CD4-positive, alpha-beta memory T cell (primary cell): ENCODE measurements around the gene ASIC2. TPM values are rescaled to one million over a fixed set of nuclear protein-coding genes. Genes with fewer than 3 reads are reported as not detected.

Source experiments
- CTCF ChIA-PET: fragments of 350-600 bp; sonication (Branson Sonifier 250); formaldehyde crosslinking; loops from one replicate; lab custom pipeline; 2021; ENCODE audit warnings: inconsistent platforms; ENCODE audit not compliant: partially characterized antibody; lab: Charles Lee
- POLR2A ChIA-PET: fragments of 350-600 bp; sonication (Branson Sonifier 250); formaldehyde crosslinking; loops from one replicate; lab custom pipeline; 2021; ENCODE audit not compliant: partially characterized antibody; lab: Charles Lee
- DNase-seq, 5 donors: peaks; one replicate each; pipeline versions ENCODE4 v3.0.0 to v3.0.0-alpha.2; 2020 to 2022; ENCODE audit warnings: mixed read lengths in 1 of 5
- H3K27ac ChIP-seq: one replicate; pipeline ENCODE4 v1.7.0; 2013; ENCODE audit warnings: low read depth, low read length
- H3K27me3 ChIP-seq: 2 replicates; pipeline ENCODE4 v1.7.0; 2013; ENCODE audit warnings: mild to moderate bottlenecking, low read length, moderate library complexity; ENCODE audit not compliant: insufficient read depth
- H3K36me3 ChIP-seq: 2 replicates; pipeline ENCODE4 v1.7.0; 2013; ENCODE audit warnings: mild to moderate bottlenecking, low read length, moderate library complexity; ENCODE audit not compliant: insufficient read depth
- H3K4me1 ChIP-seq: 2 replicates; pipeline ENCODE4 v1.7.0; 2013; ENCODE audit warnings: mild to moderate bottlenecking, low read length, moderate library complexity; ENCODE audit not compliant: insufficient read depth
- H3K4me3 ChIP-seq, 2 donors: one replicate each; pipeline ENCODE4 v1.7.0; 2013; ENCODE audit warnings: low read length in 2 of 2, mild to moderate bottlenecking in 1 of 2
- H3K9me3 ChIP-seq, 2 donors: one replicate each; pipeline ENCODE4 v1.7.0; 2013; ENCODE audit warnings: low read length in 2 of 2, control low read depth in 1 of 2; ENCODE audit not compliant: control insufficient read depth in 1 of 2
- H3K27ac Mint-ChIP-seq, 7 donors: one replicate each; pipeline ENCODE4 v1.8.0; 2020 to 2021; ENCODE audit warnings: mixed read lengths in 7 of 7, mild to moderate bottlenecking in 6 of 7, inconsistent platforms in 3 of 7, moderate library complexity in 3 of 7
- H3K27me3 Mint-ChIP-seq, 2 donors: one replicate each; pipeline ENCODE4 v1.8.0; 2020 to 2021; ENCODE audit warnings: mixed read lengths in 2 of 2
- H3K36me3 Mint-ChIP-seq, 2 donors: one replicate each; pipeline ENCODE4 v1.8.0; 2020 to 2021; ENCODE audit warnings: mixed read lengths in 2 of 2, inconsistent platforms in 1 of 2, mild to moderate bottlenecking in 1 of 2
- H3K4me1 Mint-ChIP-seq, 4 donors: one replicate each; pipeline ENCODE4 v1.8.0; 2020 to 2021; ENCODE audit warnings: mixed read lengths in 4 of 4, mild to moderate bottlenecking in 1 of 4
- H3K4me3 Mint-ChIP-seq, 8 donors: one replicate each; pipeline ENCODE4 v1.8.0; 2020 to 2021; ENCODE audit warnings: mixed read lengths in 8 of 8, mild to moderate bottlenecking in 7 of 8, moderate library complexity in 6 of 8, inconsistent platforms in 3 of 8
- H3K9me3 Mint-ChIP-seq, 8 donors: one replicate each; pipeline ENCODE4 v1.8.0; 2020 to 2021; ENCODE audit warnings: mixed read lengths in 8 of 8, mild to moderate bottlenecking in 5 of 8, inconsistent platforms in 3 of 8, moderate library complexity in 1 of 8
- intact Hi-C: fragments of 100-400 bp; cut with micrococcal nuclease; formaldehyde crosslinking; loops from one replicate; pipeline ENCODE4 v1.15.1; 2023
- polyA plus RNA-seq, 2 donors: library from polyadenylated mRNA; unstranded; fragments of 300-500 nt; fragmentation: Illumina TruSeq; gene quantifications; one replicate each; pipeline ENCODE4 v1.2.3, GENCODE V29; 2021
- total RNA-seq, 2 experiments: library from RNA; stranded (reverse); gene quantifications; one replicate each; pipeline ENCODE4 v1.2.3, GENCODE V29; 2021

ASIC2 gene
- total and polyA plus RNA-seq, 4 experiments from 2014 or later: not detected

DNA sequence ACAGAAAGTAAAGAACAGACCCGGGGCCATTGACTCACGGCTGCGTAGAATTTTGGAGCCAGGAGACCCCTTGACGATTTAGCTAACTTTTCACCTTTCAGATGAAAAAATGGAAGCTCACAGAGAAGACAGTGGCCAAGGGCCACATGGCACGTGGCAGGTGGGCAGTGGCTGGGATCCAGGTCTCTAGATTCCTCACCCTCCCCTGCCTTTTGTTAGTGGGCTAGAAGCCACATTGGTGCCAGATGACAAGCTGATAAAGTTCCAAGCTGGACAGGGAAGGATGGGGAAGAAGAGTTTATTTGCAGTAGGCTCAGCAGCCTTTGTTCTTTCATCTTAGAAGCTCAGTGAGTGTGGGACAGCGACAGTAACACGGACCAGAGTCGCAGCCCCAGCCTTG, 195.7 kb downstream of the ASIC2 start:
- Histone ChIP-seq H3K4me3 (no peak overlapping the region), H3K9me3 (no peaks in the 10 kb centered on the region), H3K27ac (no peak overlapping the region), H3K4me1 (no peaks in the 10 kb centered on the region), H3K36me3 (no peaks in the 10 kb centered on the region), H3K27me3 (no peaks in the 10 kb centered on the region)
- ChIA-PET CTCF (no interaction called here), POLR2A (no interaction called here)
- H3K27ac Mint-ChIP-seq: no peak overlapping the region
- no peak for DNase-seq
- intact Hi-C loops: no loop called here
- H3K9me3 Mint-ChIP-seq: no peaks in the 10 kb centered on the region
- H3K27me3 Mint-ChIP-seq: peaks cover 11 to 22% of the 10 kb centered on the region in 2 donors
- no peak overlapping the region for H3K4me3 Mint-ChIP-seq
- no peaks in the 10 kb centered on the region for H3K4me1 Mint-ChIP-seq
- no peaks in the 10 kb centered on the region for H3K36me3 Mint-ChIP-seq

GRCh38 chr17:33096161-33096560, 196.9 kb downstream of the ASIC2 start:
- no peaks in the 10 kb centered on the region for H3K4me1 Mint-ChIP-seq
- H3K9me3 Mint-ChIP-seq: peaks cover 0 to 1% (median 0%) of the 10 kb centered on the region in 8 donors
- Histone ChIP-seq H3K36me3 (no peaks in the 10 kb centered on the region), H3K4me3 (no peak overlapping the region), H3K4me1 (no peaks in the 10 kb centered on the region), H3K27me3 (no peaks in the 10 kb centered on the region), H3K27ac (no peak overlapping the region), H3K9me3 (no peaks in the 10 kb centered on the region)
- peaks cover 11 to 26% of the 10 kb centered on the region in 2 donors for H3K27me3 Mint-ChIP-seq
- ChIA-PET POLR2A (no interaction called here), CTCF (no interaction called here)
- H3K4me3 Mint-ChIP-seq: no peak overlapping the region
- no peak for DNase-seq
- H3K36me3 Mint-ChIP-seq: no peaks in the 10 kb centered on the region
- no peak overlapping the region for H3K27ac Mint-ChIP-seq
- intact Hi-C loops: no loop called here

- no peak overlapping the region for H3K4me3 Mint-ChIP-seq
- H3K4me1 Mint-ChIP-seq: no peaks in the 10 kb centered on the region
- Histone ChIP-seq H3K4me1 (no peaks in the 10 kb centered on the region), H3K36me3 (no peaks in the 10 kb centered on the region), H3K4me3 (no peak overlapping the region), H3K27ac (no peak overlapping the region), H3K9me3 (no peaks in the 10 kb centered on the region), H3K27me3 (no peaks in the 10 kb centered on the region)
- H3K27ac Mint-ChIP-seq: no peak overlapping the region
- peaks cover 22 to 28% of the 10 kb centered on the region in 2 donors for H3K27me3 Mint-ChIP-seq
- intact Hi-C loops: no loop called here
- no peak for DNase-seq
- POLR2A ChIA-PET: no interaction called here
- peaks cover 0 to 3% (median 0%) of the 10 kb centered on the region in 8 donors for H3K9me3 Mint-ChIP-seq
- no peaks in the 10 kb centered on the region for H3K36me3 Mint-ChIP-seq
- CTCF ChIA-PET: no interaction called here
Measured at GRCh38 chr17:33091271-33091670, 201.8 kb downstream of the ASIC2 start.

- Mint-ChIP-seq H3K36me3 (no peaks in the 10 kb centered on the region), H3K27me3 (peaks cover 21 to 30% of the 10 kb centered on the region in 2 donors), H3K4me1 (no peaks in the 10 kb centered on the region), H3K27ac (no peak overlapping the region), H3K9me3 (peaks cover 0 to 3% (median 0%) of the 10 kb centered on the region in 8 donors), H3K4me3 (no peak overlapping the region)
- CTCF ChIA-PET: no interaction called here
- DNase-seq: no peak
- Histone ChIP-seq H3K9me3 (no peaks in the 10 kb centered on the region), H3K36me3 (no peaks in the 10 kb centered on the region), H3K4me1 (no peaks in the 10 kb centered on the region), H3K27ac (no peak overlapping the region), H3K27me3 (no peaks in the 10 kb centered on the region), H3K4me3 (no peak overlapping the region)
- POLR2A ChIA-PET: no interaction called here
- intact Hi-C loops: no loop called here
Measured at GRCh38 chr17:33090806-33091205, 202.3 kb downstream of the ASIC2 start.

DNA sequence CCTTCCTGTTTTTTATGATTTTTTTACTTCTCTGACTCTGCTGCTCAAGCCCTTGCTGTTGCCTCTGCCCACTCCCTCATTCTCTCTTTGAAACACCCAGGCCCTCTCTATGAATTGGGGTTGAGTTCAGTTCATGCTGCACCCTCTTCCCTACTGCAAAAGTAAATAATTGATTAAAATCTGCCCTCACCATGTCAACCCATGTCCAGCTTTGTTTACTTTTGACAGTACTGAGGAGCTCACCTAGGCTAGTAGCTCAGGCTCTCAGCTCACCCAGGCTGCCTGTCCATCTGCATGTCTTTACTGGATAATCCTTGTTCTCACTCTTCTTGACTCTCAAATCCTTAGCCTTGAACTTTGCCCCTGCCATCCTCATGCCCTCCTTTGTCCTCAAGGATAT, 206.2 kb downstream of the ASIC2 start:
- no peak for DNase-seq

GRCh38 chr17:33086041-33086440, 207.1 kb downstream of the ASIC2 start:
- H3K9me3 Mint-ChIP-seq: peaks cover 0 to under 1% (median 0%) of the 10 kb centered on the region in 8 donors
- Histone ChIP-seq H3K9me3 (no peaks in the 10 kb centered on the region), H3K4me1 (no peaks in the 10 kb centered on the region), H3K4me3 (no peak overlapping the region), H3K27me3 (peaks cover 3% of the 10 kb centered on the region), H3K36me3 (no peaks in the 10 kb centered on the region), H3K27ac (no peak overlapping the region)
- no peak overlapping the region for H3K27ac Mint-ChIP-seq
- H3K4me1 Mint-ChIP-seq: no peaks in the 10 kb centered on the region
- no peak for DNase-seq
- H3K4me3 Mint-ChIP-seq: no peak overlapping the region
- ChIA-PET POLR2A (no interaction called here), CTCF (no interaction called here)
- H3K36me3 Mint-ChIP-seq: no peaks in the 10 kb centered on the region
- H3K27me3 Mint-ChIP-seq: peaks cover 23 to 28% of the 10 kb centered on the region in 2 donors
- intact Hi-C loops: no loop called here

More for the DNA sequence above, 206.2 kb downstream of the ASIC2 start:
- no peak overlapping the region for H3K27ac ChIP-seq
- Mint-ChIP-seq H3K9me3 (peaks cover 0 to 3% (median 0%) of the 10 kb centered on the region in 8 donors), H3K27ac (no peak overlapping the region), H3K4me3 (no peak overlapping the region), H3K36me3 (no peaks in the 10 kb centered on the region), H3K27me3 (peaks cover 21 to 23% of the 10 kb centered on the region in 2 donors), H3K4me1 (no peaks in the 10 kb centered on the region)
- intact Hi-C loops: no loop called here
- no peak overlapping the region for H3K4me3 ChIP-seq
- no peaks in the 10 kb centered on the region for H3K4me1 ChIP-seq
- H3K27me3 ChIP-seq: no peaks in the 10 kb centered on the region
- H3K36me3 ChIP-seq: no peaks in the 10 kb centered on the region
- POLR2A ChIA-PET: no interaction called here
- no peaks in the 10 kb centered on the region for H3K9me3 ChIP-seq
- CTCF ChIA-PET: no interaction called here

DNA sequence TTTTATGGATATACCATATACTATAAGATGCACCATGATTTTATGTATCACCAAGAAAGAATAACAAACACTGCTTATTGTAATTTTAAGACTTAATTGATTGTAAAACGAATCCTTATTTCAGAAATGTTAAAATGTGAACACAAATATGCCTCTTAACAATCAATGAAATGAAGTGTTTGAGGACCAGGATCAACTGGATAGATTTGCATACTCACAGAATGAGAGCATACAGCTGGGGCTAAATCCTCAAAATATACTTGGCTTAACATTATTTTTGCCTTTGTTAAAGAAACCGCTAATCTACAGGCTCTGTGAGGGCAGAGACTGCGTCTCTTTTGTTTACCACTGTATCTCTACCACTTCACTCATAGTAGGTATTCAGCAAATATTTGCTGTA, 207.8 kb downstream of the ASIC2 start:
- Mint-ChIP-seq H3K27ac (no peak overlapping the region), H3K4me3 (no peak overlapping the region), H3K4me1 (no peaks in the 10 kb centered on the region), H3K27me3 (peaks cover 22 to 30% of the 10 kb centered on the region in 2 donors), H3K9me3 (no peaks in the 10 kb centered on the region), H3K36me3 (no peaks in the 10 kb centered on the region)
- H3K9me3 ChIP-seq: no peaks in the 10 kb centered on the region
- CTCF ChIA-PET: no interaction called here
- H3K36me3 ChIP-seq: no peaks in the 10 kb centered on the region
- no peaks in the 10 kb centered on the region for H3K4me1 ChIP-seq
- no peak overlapping the region for H3K4me3 ChIP-seq
- POLR2A ChIA-PET: no interaction called here
- intact Hi-C loops: no loop called here
- DNase-seq: no peak
- no peak overlapping the region for H3K27ac ChIP-seq
- peaks cover 3% of the 10 kb centered on the region for H3K27me3 ChIP-seq

GRCh38 chr17:33084755-33085154, 208.3 kb downstream of the ASIC2 start:
- Histone ChIP-seq H3K36me3 (no peaks in the 10 kb centered on the region), H3K27me3 (peaks cover 3% of the 10 kb centered on the region), H3K9me3 (no peaks in the 10 kb centered on the region), H3K27ac (no peak overlapping the region), H3K4me3 (no peak overlapping the region), H3K4me1 (no peaks in the 10 kb centered on the region)
- CTCF ChIA-PET: no interaction called here
- H3K4me1 Mint-ChIP-seq: no peaks in the 10 kb centered on the region
- intact Hi-C loops: no loop called here
- POLR2A ChIA-PET: no interaction called here
- H3K36me3 Mint-ChIP-seq: no peaks in the 10 kb centered on the region
- H3K27ac Mint-ChIP-seq: no peak overlapping the region
- H3K27me3 Mint-ChIP-seq: peaks cover 18 to 29% of the 10 kb centered on the region in 2 donors
- no peaks in the 10 kb centered on the region for H3K9me3 Mint-ChIP-seq
- no peak for DNase-seq
- no peak overlapping the region for H3K4me3 Mint-ChIP-seq
